Progenitor cell of endocrine pancreas (in vitro differentiated cells): Measurements from ENCODE around the gene CPO. TPM values are rescaled to one million over a fixed set of nuclear protein-coding genes. Genes with fewer than 3 reads are reported as not detected.
A peak's percentile ranks its signal among the peaks of the same experiment; 100 is the strongest.

Source experiments
- DNase-seq: peaks from one replicate; pipeline ENCODE4 v3.0.0; 2021; ENCODE audit warnings: low spot score; ENCODE audit not compliant: unreplicated experiment
- H3K27ac Mint-ChIP-seq: 2 replicates; pipeline ENCODE4 v1.8.0; 2021; ENCODE audit warnings: mild to moderate bottlenecking, moderate library complexity, mixed read lengths
- H3K27me3 Mint-ChIP-seq: 2 replicates; pipeline ENCODE4 v1.8.0; 2021; ENCODE audit warnings: mixed read lengths
- H3K36me3 Mint-ChIP-seq: 2 replicates; pipeline ENCODE4 v1.8.0; 2022; ENCODE audit warnings: mixed read lengths; ENCODE audit not compliant: insufficient read depth
- H3K4me1 Mint-ChIP-seq: 2 replicates; pipeline ENCODE4 v1.8.0; 2021; ENCODE audit warnings: low read depth, mixed read lengths
- H3K4me3 Mint-ChIP-seq: 2 replicates; pipeline ENCODE4 v1.8.0; 2021; ENCODE audit warnings: low read depth, mild to moderate bottlenecking, moderate library complexity, mixed read lengths
- H3K9me3 Mint-ChIP-seq: 2 replicates; pipeline ENCODE4 v1.8.0; 2021; ENCODE audit warnings: low read depth, mixed read lengths
- CTCF ChIP-seq: fragments of 200-600 bp; sonication (generic); IDR thresholded peaks from one replicate; pipeline ENCODE4 v1.5.0; 2021; ENCODE audit warnings: antibody characterized with exemption, mild to moderate bottlenecking; ENCODE audit not compliant: unreplicated experiment
- total RNA-seq: library from RNA; stranded (reverse); gene quantifications from 2 replicates; pipeline ENCODE4 v1.2.1, GENCODE V29; 2021

CPO gene
- total RNA-seq, 1 donor from 2014 or later, result 0.24 TPM

DNA sequence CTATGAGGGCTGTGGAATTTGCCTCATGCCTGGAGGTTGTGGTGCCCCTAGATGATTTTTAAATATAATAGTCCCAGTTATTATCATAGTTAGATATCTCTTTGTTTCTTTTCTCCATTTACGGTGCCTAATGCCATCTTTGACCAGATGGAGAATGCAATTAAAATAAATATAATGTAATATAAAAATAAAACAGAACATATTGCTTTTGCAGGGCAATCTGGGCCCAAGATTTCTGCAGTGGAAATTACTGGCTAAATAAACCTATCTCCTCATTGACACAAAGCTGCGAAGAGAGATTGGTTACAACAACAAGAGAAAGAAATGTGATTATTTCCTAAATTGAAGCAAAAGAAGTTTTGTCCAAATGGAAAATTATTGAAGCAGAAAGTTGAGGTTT, 51.8 kb downstream of the CPO start:
- Mint-ChIP-seq H3K27ac (no peak overlapping the region), H3K4me1 (no peaks in the 10 kb centered on the region), H3K9me3 (peaks cover 3% of the 10 kb centered on the region), H3K27me3 (no peaks in the 10 kb centered on the region), H3K4me3 (no peak overlapping the region), H3K36me3 (no peaks in the 10 kb centered on the region)
- DNase-seq, result no peak
- TF ChIP-seq CTCF, result no peak

- H3K27me3 Mint-ChIP-seq, result no peaks in the 10 kb centered on the region
Measured at GRCh38 chr2:206993396-206993911, 54.1 kb downstream of the CPO start.

DNA sequence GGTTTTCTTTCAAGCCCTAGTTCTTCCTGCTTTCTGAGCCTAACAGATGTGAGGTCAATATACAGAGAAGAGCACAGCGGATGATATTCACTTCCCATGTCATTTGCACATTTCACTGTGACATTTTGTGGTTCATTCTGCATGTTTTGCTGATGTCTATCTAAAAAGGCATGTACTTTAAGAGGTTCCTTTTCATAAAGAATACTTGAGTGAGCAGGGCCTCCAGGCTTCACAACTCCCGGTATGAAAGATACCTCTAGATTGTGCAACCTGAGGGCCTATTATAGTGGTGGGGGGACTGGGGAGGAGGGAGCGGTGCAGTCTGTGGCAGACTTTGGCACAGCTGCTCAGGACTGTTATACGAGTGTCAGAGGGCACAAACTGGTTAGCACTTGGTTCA, 54.6 kb downstream of the CPO start:
- H3K9me3 Mint-ChIP-seq, result peaks cover 6% of the 10 kb centered on the region
- no peaks in the 10 kb centered on the region for H3K4me1 Mint-ChIP-seq
- H3K4me3 Mint-ChIP-seq, result no peak overlapping the region
- no peak for DNase-seq
- no peaks in the 10 kb centered on the region for H3K36me3 Mint-ChIP-seq
- no peak overlapping the region for H3K27ac Mint-ChIP-seq
- no peaks in the 10 kb centered on the region for H3K27me3 Mint-ChIP-seq
- no peak for TF ChIP-seq CTCF

More at GRCh38 chr2:206993396-206993911, 54.1 kb downstream of the CPO start:
- H3K9me3 Mint-ChIP-seq, result peaks cover 6% of the 10 kb centered on the region
- no peak for DNase-seq
- H3K36me3 Mint-ChIP-seq, result no peaks in the 10 kb centered on the region
- H3K4me1 Mint-ChIP-seq, result no peaks in the 10 kb centered on the region
- no peak overlapping the region for H3K27ac Mint-ChIP-seq
- H3K4me3 Mint-ChIP-seq, result no peak overlapping the region
- TF ChIP-seq CTCF, result no peak

DNA sequence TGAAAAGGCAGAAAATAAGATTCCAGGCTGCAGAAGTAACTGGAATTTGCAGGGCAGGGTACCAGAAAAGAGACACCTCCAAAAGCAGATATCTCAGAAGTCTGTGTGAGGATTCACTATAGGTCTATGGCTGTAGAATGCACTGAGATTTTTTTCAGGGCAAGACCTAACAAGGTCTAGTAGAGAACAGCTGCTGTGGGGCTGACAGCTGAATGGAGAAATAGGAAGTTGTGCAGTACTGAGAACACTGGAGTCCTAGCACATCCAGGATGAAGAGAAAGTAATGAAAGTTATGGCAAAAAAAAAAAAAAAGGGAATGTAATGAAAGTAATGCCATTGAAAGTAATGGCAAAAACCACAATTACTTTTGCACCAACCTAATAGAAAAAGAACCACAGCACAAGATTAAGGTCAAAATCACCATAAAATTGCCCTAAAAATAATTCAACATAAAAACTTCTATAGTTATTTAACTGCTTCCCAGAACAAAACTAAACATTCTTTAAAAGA, 57.3 kb downstream of the CPO start:
- H3K4me1 Mint-ChIP-seq, result no peaks in the 10 kb centered on the region
- peaks cover 13% of the 10 kb centered on the region for H3K9me3 Mint-ChIP-seq
- peaks cover 1% of the 10 kb centered on the region for H3K36me3 Mint-ChIP-seq
- DNase-seq, result no peak
- H3K27ac Mint-ChIP-seq, result no peak overlapping the region
- H3K27me3 Mint-ChIP-seq, result no peaks in the 10 kb centered on the region
- no peak for TF ChIP-seq CTCF
- no peak overlapping the region for H3K4me3 Mint-ChIP-seq

- Mint-ChIP-seq H3K4me1 (peaks cover 3% of the 10 kb centered on the region), H3K27me3 (no peaks in the 10 kb centered on the region), H3K27ac (no peak overlapping the region), H3K36me3 (no peaks in the 10 kb centered on the region), H3K4me3 (no peak overlapping the region), H3K9me3 (no peaks in the 10 kb centered on the region)
- peak; percentile 30 for TF ChIP-seq CTCF
- no peak for DNase-seq
Measured at GRCh38 chr2:207008105-207008990, 69.0 kb downstream of the CPO start.
